HepG2 (cell line): ENCODE results near the gene ASXL1. TPM values are rescaled to one million over a fixed set of nuclear protein-coding genes. Genes with fewer than 3 reads are reported as not detected.
A peak's percentile ranks its signal among the peaks of the same experiment; 100 is the strongest.

ENCODE experiments used
- GLI4 ChIP-seq: sonication (generic); formaldehyde crosslinking; IDR thresholded peaks from 2 replicates; pipeline ENCODE4 v1.5.1; 2020; ENCODE audit warnings: missing genetic modification reagents, mild to moderate bottlenecking, moderate library complexity, borderline replicate concordance
- MZF1 ChIP-seq: sonication (generic); formaldehyde crosslinking; IDR thresholded peaks from 2 replicates; pipeline ENCODE4 v1.8.1; 2023; ENCODE audit warnings: mild to moderate bottlenecking, missing genetic modification reagents, borderline replicate concordance
- NBN ChIP-seq: fragments of 450-650 bp; conservative IDR thresholded peaks from 2 replicates; pipeline ENCODE4 v1.6.1; 2017
- RNF219 ChIP-seq: sonication (generic); formaldehyde crosslinking; IDR thresholded peaks from 2 replicates; pipeline ENCODE4 v1.5.0; 2020; ENCODE audit warnings: mild to moderate bottlenecking, missing genetic modification reagents
- SAFB2 ChIP-seq: sonication (generic); formaldehyde crosslinking; IDR thresholded peaks from 2 replicates; pipeline ENCODE4 v1.5.1; 2020; ENCODE audit warnings: missing genetic modification reagents, low read depth, mild to moderate bottlenecking, borderline replicate concordance
- ZNF143 ChIP-seq: sonication (generic); formaldehyde crosslinking; IDR thresholded peaks from 2 replicates; pipeline ENCODE4 v1.4.0; 2020; ENCODE audit warnings: missing genetic modification reagents
- ZNF383 ChIP-seq: sonication (generic); formaldehyde crosslinking; IDR thresholded peaks from 2 replicates; pipeline ENCODE4 v1.4.0; 2020; ENCODE audit warnings: missing genetic modification reagents, mild to moderate bottlenecking, borderline replicate concordance
- polyA plus RNA-seq, 8 experiments: library from polyadenylated mRNA; depleted of rRNA in 3 of 8; stranded (reverse) in 7 of 8; unstranded in 1 of 8; fragments of >200 nt; fragmentation: Illumina TruSeq in 4 of 8; extraction: Trizol in 4 of 8; gene quantifications; 2 replicates each; pipeline versions ENCODE4 v1.2.1 to v1.2.3, GENCODE V29; 2011 to 2016; ENCODE audit warnings: low read depth in 4 of 8, missing spikeins in 1 of 8, mixed read lengths in 1 of 8; ENCODE audit not compliant: insufficient read depth in 1 of 8
- total RNA-seq, 5 experiments: library from RNA; depleted of rRNA; stranded (reverse); fragments of >200 nt; fragmentation: Illumina TruSeq; extraction: Trizol; gene quantifications; 2 replicates each; pipeline ENCODE4 v1.2.3, GENCODE V29; 2016; ENCODE audit warnings: low read depth in 1 of 5
- TF ChIP-seq, protein P1 (sequence below), 2 experiments: IDR thresholded peaks; 2 replicates each; pipeline ENCODE4 v1.6.1; 2011 to 2012; ENCODE audit warnings: low read length in 2 of 2, borderline replicate concordance in 1 of 2, low read depth in 1 of 2, mild to moderate bottlenecking in 1 of 2, moderate library complexity in 1 of 2
- TF ChIP-seq, protein P2 (sequence below): sonication (generic); formaldehyde crosslinking; IDR thresholded peaks from 2 replicates; pipeline ENCODE4 v1.5.1; 2020; ENCODE audit warnings: mild to moderate bottlenecking, moderate library complexity, missing genetic modification reagents

ASXL1 gene
- total and polyA plus RNA-seq, 2 of the 13 experiments (the other 11 are each of a cell fraction or from before 2014, with no cell fraction given) = 62.1 to 74.8 TPM

- TF ChIP-seq, protein P1, sequence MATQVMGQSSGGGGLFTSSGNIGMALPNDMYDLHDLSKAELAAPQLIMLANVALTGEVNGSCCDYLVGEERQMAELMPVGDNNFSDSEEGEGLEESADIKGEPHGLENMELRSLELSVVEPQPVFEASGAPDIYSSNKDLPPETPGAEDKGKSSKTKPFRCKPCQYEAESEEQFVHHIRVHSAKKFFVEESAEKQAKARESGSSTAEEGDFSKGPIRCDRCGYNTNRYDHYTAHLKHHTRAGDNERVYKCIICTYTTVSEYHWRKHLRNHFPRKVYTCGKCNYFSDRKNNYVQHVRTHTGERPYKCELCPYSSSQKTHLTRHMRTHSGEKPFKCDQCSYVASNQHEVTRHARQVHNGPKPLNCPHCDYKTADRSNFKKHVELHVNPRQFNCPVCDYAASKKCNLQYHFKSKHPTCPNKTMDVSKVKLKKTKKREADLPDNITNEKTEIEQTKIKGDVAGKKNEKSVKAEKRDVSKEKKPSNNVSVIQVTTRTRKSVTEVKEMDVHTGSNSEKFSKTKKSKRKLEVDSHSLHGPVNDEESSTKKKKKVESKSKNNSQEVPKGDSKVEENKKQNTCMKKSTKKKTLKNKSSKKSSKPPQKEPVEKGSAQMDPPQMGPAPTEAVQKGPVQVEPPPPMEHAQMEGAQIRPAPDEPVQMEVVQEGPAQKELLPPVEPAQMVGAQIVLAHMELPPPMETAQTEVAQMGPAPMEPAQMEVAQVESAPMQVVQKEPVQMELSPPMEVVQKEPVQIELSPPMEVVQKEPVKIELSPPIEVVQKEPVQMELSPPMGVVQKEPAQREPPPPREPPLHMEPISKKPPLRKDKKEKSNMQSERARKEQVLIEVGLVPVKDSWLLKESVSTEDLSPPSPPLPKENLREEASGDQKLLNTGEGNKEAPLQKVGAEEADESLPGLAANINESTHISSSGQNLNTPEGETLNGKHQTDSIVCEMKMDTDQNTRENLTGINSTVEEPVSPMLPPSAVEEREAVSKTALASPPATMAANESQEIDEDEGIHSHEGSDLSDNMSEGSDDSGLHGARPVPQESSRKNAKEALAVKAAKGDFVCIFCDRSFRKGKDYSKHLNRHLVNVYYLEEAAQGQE (IDR thresholded peaks at IDR 0.05; ENCODE audit: borderline replicate concordance in 1 of 2, low read depth in 1 of 2, low read length in 2 of 2) = no peak
- TF ChIP-seq GLI4 (CRISPR knock-in tag) (no peak), SAFB2 (CRISPR knock-in tag) (no peak), ZNF383 (CRISPR knock-in tag) (peak; percentile 15; the same call in 1 of the 2 replicates), MZF1 (CRISPR knock-in tag) (no peak), ZNF143 (no peak), RNF219 (CRISPR knock-in tag) (peak; percentile 48; the same call in 1 of the 2 replicates), NBN (no peak)
- TF ChIP-seq, protein P2, sequence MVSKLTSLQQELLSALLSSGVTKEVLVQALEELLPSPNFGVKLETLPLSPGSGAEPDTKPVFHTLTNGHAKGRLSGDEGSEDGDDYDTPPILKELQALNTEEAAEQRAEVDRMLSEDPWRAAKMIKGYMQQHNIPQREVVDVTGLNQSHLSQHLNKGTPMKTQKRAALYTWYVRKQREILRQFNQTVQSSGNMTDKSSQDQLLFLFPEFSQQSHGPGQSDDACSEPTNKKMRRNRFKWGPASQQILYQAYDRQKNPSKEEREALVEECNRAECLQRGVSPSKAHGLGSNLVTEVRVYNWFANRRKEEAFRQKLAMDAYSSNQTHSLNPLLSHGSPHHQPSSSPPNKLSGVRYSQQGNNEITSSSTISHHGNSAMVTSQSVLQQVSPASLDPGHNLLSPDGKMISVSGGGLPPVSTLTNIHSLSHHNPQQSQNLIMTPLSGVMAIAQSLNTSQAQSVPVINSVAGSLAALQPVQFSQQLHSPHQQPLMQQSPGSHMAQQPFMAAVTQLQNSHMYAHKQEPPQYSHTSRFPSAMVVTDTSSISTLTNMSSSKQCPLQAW (CRISPR knock-in tag) = no peak
These were observed 709 bp upstream of the ASXL1 start (continued) for GRCh38 chr20:32357375-32357868.
